GM18499 (cell line): ENCODE results near the gene FUT4.
"Not testable (repeated sequence)": the region's sequence is repeated elsewhere in the genome, so short reads cannot be mapped to it uniquely, and the experiment has no call there.

ENCODE experiments used
- ATAC-seq: cut with Tn5 transposase; IDR thresholded peaks from one replicate; pipeline ENCODE4 v1.9.1; 2021; ENCODE audit warnings: moderate number of reproducible peaks; ENCODE audit not compliant: insufficient read depth, unreplicated experiment

FUT4 gene

GRCh38 chr11:94560834-94561233 is 17.1 kb downstream of the FUT4 start:
- no peak for ATAC-seq

- no peak for ATAC-seq
Measured at GRCh38 chr11:94563176-94563847, 19.6 kb downstream of the FUT4 start.

DNA sequence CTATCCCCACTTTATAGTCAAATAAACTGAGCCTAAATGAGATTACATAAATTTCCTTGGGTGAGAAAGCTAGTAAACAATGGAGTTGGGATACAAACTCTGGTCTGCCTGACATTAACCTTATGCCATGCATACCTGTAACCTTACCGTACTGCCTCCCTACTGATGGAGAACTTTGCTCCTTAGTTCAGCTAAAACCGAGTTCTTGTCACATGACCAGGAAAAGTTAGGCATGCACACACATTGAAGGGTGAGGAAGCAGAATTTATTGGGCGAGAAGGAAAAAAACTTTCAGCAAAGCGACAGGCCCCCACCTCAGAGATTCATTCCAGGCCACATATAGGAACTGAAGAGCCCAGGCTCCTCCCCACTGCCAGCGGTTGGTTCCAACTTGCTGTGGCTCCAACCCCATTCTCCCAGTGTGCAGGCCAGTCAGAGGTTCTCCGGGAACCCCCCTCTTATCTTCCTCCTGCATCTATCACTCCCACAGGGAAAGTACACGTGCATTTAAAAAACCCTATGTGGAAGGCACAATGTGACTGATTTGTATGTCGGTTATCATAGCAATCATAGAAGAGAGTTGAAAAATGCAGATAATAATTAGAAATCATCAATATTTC is 20.2 kb downstream of the FUT4 start:
- no peak for ATAC-seq

DNA sequence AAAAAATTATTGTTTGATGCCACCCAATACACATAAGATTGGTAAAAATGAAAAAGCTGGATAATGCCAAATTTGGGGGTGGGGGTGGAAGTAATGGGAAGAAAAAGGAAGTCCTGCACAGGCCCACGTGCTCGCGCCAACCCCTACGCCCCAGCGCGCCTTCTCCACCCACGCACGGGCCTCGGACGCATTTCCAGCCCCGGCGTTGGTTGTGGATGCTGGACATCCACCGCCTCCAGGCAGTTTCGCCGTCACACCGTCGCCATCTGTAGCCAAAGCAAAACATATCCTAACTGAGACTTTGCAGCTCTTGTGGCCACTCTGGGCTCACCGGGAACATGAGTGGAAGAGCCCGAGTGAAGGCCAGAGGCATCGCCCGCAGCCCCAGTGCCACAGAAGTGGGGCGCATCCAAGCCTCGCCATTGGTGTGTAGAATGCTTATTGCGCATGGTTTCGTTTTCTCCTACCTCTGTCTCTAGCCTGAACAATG is 23.5 kb downstream of the FUT4 start, which contains the start of gene PIWIL4:
PIWIL4 (plus strand) TSS at position 188 of the 490 bp plus-strand sequence; CDS start at position 339, 151 bp downstream.
- no peak for ATAC-seq

DNA sequence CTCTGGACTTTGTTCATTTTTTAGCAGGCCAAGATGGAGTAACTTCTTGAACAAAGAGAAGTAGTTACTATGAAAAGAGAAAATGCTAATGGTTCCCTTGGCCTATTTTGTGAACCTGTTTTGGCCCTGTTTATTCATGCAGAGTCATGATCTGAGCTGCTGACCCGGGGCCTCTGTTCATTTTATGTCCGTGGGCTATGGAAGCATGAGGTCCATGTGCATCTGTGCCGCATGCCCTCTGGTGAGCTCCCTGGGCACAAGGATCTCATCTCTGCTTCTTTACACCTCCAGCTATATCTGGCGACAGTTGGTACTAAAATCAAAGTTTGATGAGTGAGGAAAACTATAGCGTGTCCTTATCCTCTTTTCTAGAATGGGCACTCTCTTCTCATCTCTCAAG is 24.5 kb downstream of the FUT4 start:
- ATAC-seq = no peak

DNA sequence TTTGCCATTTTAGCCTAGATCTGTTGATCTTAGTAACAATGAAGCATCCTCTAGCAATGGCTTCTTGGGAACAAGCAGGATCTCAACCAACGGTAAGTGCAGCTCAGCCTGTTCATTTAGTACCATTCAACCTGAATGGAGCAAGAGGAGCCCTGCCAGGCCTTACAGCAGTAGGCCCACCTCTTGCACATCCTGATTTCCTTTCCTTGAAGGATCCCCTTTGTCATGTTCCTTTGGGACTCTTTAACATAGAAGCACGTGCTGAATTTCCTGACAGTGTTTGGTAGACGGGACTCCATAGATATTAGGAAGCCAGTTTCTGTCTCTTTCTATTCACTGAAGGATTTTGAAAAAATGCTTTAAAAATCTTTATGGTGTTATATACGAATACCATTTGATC is 25.0 kb downstream of the FUT4 start:
- no peak for ATAC-seq

- not testable (repeated sequence) for ATAC-seq
Measured at GRCh38 chr11:94572975-94573374, 29.3 kb downstream of the FUT4 start.

DNA sequence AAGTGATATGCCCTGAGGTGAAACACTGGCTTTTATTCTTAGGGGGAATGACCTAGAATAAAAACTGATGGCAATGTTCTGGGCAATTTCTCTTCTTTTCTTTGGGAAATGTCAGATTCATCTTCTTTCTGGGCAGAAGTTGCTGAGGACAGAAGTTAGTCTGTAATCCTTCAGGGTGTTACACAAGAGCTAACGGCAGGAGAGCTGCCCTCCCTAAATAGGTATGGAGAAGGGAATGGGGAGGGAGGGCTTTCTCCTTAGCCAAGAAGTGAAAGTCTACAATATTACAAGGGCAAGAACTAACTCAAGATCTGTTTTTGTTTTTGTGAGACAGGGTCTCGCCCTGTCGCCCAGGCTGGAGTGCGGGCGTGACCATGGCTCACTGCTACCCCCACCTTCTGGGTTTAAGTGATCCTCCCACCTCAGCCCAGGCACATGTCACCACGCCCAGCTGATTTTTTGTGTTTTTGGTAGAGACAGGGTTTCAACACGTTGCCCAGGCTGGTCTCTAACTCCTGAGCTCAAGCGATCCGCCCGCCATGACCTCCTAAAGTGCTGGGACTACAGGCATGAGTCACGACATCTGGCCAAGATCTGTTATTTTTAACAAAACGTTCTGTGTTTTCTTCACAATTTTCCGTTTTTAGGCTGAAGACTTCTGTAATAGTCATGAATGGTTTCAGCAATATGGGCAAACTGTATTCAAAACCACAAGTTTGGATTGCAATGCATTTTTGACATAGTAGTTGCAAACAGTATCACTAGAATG is 30.7 kb downstream of the FUT4 start:
- no peak for ATAC-seq

GRCh38 chr11:94576306-94576705 is 32.6 kb downstream of the FUT4 start:
- ATAC-seq = no peak

GRCh38 chr11:94577841-94578240 is 34.1 kb downstream of the FUT4 start:
- no peak for ATAC-seq

- peak; percentile 60 for ATAC-seq
Measured at GRCh38 chr11:94581926-94582325, 38.2 kb downstream of the FUT4 start.

DNA sequence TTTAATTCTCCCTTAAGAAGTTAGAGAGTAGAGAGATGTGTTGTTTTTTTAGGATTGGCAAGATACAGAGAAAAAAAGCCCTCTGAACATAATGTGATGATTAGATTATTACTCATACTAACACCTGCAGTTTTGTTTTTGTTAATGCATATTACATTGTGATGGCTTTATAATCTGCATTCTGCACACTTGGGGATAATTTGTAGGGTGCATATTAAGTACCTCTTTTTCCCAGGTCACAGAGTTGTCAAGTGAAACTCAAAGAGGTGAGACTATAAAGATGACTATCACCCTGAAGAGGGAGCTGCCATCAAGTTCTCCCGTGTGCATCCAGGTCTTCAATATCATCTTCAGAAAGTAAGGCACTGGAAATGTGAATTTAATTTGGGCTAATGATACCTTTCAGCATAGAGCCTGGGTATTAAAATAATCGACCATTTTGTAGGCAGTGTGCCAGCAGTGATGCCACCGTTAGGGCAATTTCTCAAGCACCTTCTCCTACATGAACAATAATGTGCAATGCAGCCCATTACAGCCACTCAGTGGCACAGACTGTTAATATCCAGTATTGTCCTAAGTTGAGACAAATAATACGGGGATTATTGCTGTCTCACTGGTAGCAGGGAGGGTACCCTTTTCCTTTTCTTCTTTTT is 39.6 kb downstream of the FUT4 start:
- ATAC-seq = no peak

- no peak for ATAC-seq
Measured at GRCh38 chr11:94583866-94584500, 40.3 kb downstream of the FUT4 start.

- no peak for ATAC-seq
Measured at GRCh38 chr11:94584978-94585377, 41.3 kb downstream of the FUT4 start.

DNA sequence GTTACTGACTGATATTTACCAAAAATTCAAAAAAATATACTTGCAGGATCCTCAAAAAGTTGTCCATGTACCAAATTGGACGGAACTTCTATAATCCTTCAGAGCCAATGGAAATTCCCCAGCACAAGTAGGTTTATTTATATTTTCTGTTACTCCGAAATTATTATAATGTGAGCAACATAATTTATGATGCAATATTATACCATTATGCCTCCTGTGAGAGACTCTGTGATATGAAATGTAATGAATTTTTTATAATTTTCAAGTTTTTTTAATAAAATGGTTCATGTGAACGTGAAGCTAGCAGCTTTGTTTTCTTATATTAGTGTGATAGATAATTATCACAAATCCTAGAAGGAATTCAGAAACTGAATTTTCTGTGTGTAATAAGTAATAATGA is 41.7 kb downstream of the FUT4 start:
- no peak for ATAC-seq

GRCh38 chr11:94586546-94586945 is 42.8 kb downstream of the FUT4 start:
- ATAC-seq = no peak

GRCh38 chr11:94586978-94587377 is 43.3 kb downstream of the FUT4 start:
- ATAC-seq = no peak

DNA sequence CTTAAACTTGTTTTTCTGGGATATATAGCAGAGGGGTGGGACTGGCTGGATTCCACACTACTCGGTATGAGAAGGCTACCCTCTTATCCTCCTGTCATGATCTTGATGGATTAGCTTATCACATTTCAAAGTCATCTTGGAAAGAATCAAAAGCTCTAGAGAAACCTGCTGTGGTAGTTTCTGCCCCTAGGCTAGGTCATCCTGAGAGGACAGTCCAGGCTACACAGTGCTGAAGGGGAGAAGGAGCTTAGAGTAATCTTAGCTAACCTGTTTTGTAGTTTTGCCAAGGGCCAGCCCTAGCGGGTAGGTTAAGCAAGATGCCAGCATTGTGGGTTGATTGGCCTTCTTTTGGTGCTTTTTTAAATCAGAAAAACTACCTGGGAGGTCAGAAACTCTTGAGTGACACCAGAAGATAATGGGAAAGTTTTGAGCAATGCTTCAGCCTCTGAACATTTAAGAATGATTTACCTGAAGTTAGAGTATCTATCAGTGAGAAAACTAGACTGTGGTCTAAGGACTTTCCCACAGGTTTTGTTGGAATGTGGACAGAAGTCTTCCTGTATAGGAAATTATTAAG is 44.7 kb downstream of the FUT4 start:
- no peak for ATAC-seq

DNA sequence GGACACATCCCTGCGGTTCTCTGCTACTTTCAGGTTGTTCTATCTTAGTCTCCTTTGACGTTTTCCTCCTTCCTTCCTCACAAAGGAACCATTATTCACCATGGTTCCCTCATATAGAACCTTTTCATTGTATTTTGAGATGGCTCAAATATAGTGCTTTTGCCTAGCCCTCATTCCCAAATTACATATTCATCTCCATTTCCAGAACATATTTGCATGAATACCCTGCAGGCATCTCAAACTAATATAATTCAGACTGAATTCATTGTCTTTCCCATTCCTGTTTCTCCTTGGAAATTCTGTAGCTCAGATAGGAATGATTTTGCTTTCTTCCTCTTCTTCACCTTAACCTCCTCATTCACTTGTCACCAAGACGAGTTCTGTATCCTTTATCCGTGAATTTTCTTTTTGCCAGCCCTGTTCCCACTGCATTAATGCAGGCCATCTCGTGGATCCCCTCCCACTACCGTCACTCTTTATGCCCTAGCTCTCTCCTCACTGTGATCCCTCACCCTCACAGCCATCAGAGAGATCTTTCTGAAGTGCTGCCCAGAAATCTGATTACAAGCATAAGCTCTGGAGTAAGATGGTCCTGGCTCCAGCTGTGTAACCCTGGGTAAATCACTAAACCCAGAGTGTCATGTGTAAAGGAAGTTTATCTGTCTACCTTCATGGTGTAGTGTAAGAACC is 46.8 kb downstream of the FUT4 start:
- ATAC-seq = no peak
